CD4-positive, alpha-beta T cell (primary cell): ENCODE measurements around the gene CASR. TPM values are rescaled to one million over a fixed set of nuclear protein-coding genes. Genes with fewer than 3 reads are reported as not detected.

Source experiments
- ATAC-seq: fragments of 200-7000 bp; cut with Tn5 transposase; one replicate; pipeline ENCODE4 v1.10.0; 2022; ENCODE audit warnings: mild to moderate bottlenecking; ENCODE audit not compliant: poor library complexity
- CTCF ChIA-PET: fragments of 350-600 bp; sonication (Branson Sonifier 250); formaldehyde crosslinking; loops from one replicate; lab custom pipeline; 2021; ENCODE audit warnings: antibody characterized with exemption, inconsistent platforms; lab: Charles Lee
- POLR2A ChIA-PET: fragments of 350-600 bp; sonication (Branson Sonifier 250); formaldehyde crosslinking; loops from one replicate; lab custom pipeline; 2021; ENCODE audit warnings: antibody characterized with exemption, inconsistent platforms; lab: Charles Lee
- DNase-seq, 14 experiments: peaks; one replicate each; pipeline ENCODE4 v3.0.0-alpha.2; 2013 to 2020; ENCODE audit warnings: mixed read lengths in 2 of 14
- H3K27ac ChIP-seq, 2 donors: one replicate each; pipeline versions ENCODE4 v1.5.1 to v1.7.0; 2013; ENCODE audit warnings: low read length in 2 of 2, low read depth in 1 of 2, mild to moderate bottlenecking in 1 of 2
- H3K27me3 ChIP-seq, 2 experiments: 1 replicate in 1 of 2; 2 replicates in 1 of 2; pipeline versions ENCODE4 v1.6.1 to v1.7.0; 2013; ENCODE audit warnings: low read length in 2 of 2, control low read depth in 1 of 2, mild to moderate bottlenecking in 1 of 2, moderate library complexity in 1 of 2; ENCODE audit not compliant: insufficient read depth in 2 of 2, control insufficient read depth in 1 of 2
- H3K36me3 ChIP-seq: one replicate; pipeline ENCODE4 v1.6.1; 2013; ENCODE audit warnings: low read length, control low read depth; ENCODE audit not compliant: insufficient read depth
- H3K4me1 ChIP-seq: one replicate; pipeline ENCODE4 v1.6.1; 2013; ENCODE audit warnings: low read length, control low read depth; ENCODE audit not compliant: insufficient read depth
- H3K4me3 ChIP-seq: one replicate; pipeline ENCODE4 v1.5.1; 2013; ENCODE audit warnings: mild to moderate bottlenecking, low read length, moderate library complexity
- H3K9me3 ChIP-seq, 2 experiments: 1 replicate in 1 of 2; 2 replicates in 1 of 2; pipeline versions ENCODE4 v1.6.1 to v1.7.0; 2013; ENCODE audit warnings: low read length in 2 of 2, mild to moderate bottlenecking in 2 of 2, control low read depth in 1 of 2, moderate library complexity in 1 of 2; ENCODE audit not compliant: control insufficient read depth in 1 of 2, insufficient read depth in 1 of 2
- H3K27ac Mint-ChIP-seq: one replicate; pipeline ENCODE4 v1.8.0; 2020; ENCODE audit warnings: mixed read lengths
- H3K27me3 Mint-ChIP-seq: one replicate; pipeline ENCODE4 v1.8.0; 2021; ENCODE audit warnings: mixed read lengths
- H3K36me3 Mint-ChIP-seq: one replicate; pipeline ENCODE4 v1.8.0; 2021; ENCODE audit warnings: low read depth, mixed read lengths
- H3K4me1 Mint-ChIP-seq: one replicate; pipeline ENCODE4 v1.8.0; 2021; ENCODE audit warnings: low read depth, mixed read lengths
- H3K4me3 Mint-ChIP-seq: one replicate; pipeline ENCODE4 v1.8.0; 2020; ENCODE audit warnings: mild to moderate bottlenecking, mixed read lengths
- H3K9me3 Mint-ChIP-seq: one replicate; pipeline ENCODE4 v1.8.0; 2020; ENCODE audit warnings: mixed read lengths
- intact Hi-C, 2 experiments: fragments of 100-400 bp; cut with DNase I in 1 of 2; cut with micrococcal nuclease in 1 of 2; formaldehyde crosslinking; loops; one replicate each; pipeline versions ENCODE4 v1.15.1 to v1.9.0; 2023 to 2025; cut with DNase I, micrococcal nuclease
- total RNA-seq, 174 experiments: library from RNA in 2 of 174; stranded (reverse) in 2 of 174; gene quantifications; one replicate each; pipeline ENCODE4 v1.2.3 and lab custom pipeline; 2021 to 2026
- TF ChIP-seq, protein P1 (sequence below): fragments of 200-600 bp; IDR thresholded peaks from one replicate; pipeline ENCODE4 v1.8.0; 2022; ENCODE audit warnings: antibody characterized with exemption, mild to moderate bottlenecking

The CASR gene
- total RNA-seq, 2 experiments from 2014 or later, result 0.03 TPM

DNA sequence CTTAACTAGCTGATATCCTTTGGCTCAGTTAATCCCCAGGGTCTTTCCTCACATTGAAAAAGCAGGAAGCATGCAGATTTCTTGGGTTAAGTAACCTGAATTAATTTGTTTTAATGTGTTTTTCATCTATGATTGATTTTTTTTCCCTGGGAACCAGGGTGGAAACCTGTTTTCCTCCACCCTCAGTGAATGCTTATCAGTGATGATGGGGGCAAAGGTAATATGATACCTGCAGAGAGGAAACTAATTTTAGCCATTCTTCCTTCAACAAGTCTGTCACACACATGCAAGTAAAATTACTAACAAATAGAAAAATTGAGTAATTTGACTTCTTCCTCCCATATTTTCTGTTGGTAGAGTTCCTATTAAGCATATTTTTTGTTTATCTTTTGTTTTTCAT lies 5.9 kb downstream of the CASR start:
- Mint-ChIP-seq H3K27me3 (peaks cover 43% of the 10 kb centered on the region), H3K9me3 (no peaks in the 10 kb centered on the region), H3K36me3 (no peaks in the 10 kb centered on the region), H3K27ac (no peak overlapping the region), H3K4me1 (no peaks in the 10 kb centered on the region), H3K4me3 (no peak overlapping the region)
- Histone ChIP-seq H3K4me3 (no peak overlapping the region), H3K36me3 (no peaks in the 10 kb centered on the region), H3K27ac (no peak overlapping the region), H3K9me3 (peaks cover 0 to 4% of the 10 kb centered on the region in 2 experiments), H3K4me1 (no peaks in the 10 kb centered on the region), H3K27me3 (peaks cover 6 to 17% of the 10 kb centered on the region in 2 experiments)
- intact Hi-C loops, result no loop called here
- ATAC-seq (no peak), DNase-seq (no peak)
- TF ChIP-seq, protein P1, sequence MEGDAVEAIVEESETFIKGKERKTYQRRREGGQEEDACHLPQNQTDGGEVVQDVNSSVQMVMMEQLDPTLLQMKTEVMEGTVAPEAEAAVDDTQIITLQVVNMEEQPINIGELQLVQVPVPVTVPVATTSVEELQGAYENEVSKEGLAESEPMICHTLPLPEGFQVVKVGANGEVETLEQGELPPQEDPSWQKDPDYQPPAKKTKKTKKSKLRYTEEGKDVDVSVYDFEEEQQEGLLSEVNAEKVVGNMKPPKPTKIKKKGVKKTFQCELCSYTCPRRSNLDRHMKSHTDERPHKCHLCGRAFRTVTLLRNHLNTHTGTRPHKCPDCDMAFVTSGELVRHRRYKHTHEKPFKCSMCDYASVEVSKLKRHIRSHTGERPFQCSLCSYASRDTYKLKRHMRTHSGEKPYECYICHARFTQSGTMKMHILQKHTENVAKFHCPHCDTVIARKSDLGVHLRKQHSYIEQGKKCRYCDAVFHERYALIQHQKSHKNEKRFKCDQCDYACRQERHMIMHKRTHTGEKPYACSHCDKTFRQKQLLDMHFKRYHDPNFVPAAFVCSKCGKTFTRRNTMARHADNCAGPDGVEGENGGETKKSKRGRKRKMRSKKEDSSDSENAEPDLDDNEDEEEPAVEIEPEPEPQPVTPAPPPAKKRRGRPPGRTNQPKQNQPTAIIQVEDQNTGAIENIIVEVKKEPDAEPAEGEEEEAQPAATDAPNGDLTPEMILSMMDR, result no peak
- CTCF ChIA-PET, result no interaction called here
- POLR2A ChIA-PET, result no interaction called here

DNA sequence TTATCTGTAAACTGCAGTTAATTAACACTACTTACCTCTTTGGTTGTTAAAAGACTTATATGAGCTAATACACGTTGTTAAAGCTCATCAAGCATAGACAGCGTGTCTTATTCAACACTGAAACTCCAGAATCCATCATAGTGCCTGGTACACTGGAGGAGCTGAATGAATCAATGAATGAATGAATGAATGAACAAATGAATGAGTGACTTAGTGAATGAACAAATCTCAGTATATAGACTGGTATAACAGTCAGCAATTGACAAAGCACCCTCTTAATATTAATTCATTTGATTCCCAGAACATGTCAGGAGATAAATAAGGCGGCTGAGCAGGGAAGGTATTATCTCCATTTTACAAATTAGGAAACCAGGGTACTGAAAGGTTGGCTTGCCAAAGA lies 7.1 kb downstream of the CASR start:
- Histone ChIP-seq H3K27ac (no peak overlapping the region), H3K4me3 (no peak overlapping the region), H3K36me3 (no peaks in the 10 kb centered on the region), H3K9me3 (no peaks in the 10 kb centered on the region), H3K27me3 (peaks cover 5 to 6% of the 10 kb centered on the region in 2 experiments), H3K4me1 (no peaks in the 10 kb centered on the region)
- ChIA-PET POLR2A (no interaction called here), CTCF (no interaction called here)
- Mint-ChIP-seq H3K36me3 (no peaks in the 10 kb centered on the region), H3K9me3 (no peaks in the 10 kb centered on the region), H3K4me1 (no peaks in the 10 kb centered on the region), H3K27me3 (peaks cover 33% of the 10 kb centered on the region), H3K4me3 (no peak overlapping the region), H3K27ac (no peak overlapping the region)
- intact Hi-C loops, result no loop called here
- DNase-seq, result no peak
- no peak for ATAC-seq
- TF ChIP-seq, protein P1, result no peak

DNA sequence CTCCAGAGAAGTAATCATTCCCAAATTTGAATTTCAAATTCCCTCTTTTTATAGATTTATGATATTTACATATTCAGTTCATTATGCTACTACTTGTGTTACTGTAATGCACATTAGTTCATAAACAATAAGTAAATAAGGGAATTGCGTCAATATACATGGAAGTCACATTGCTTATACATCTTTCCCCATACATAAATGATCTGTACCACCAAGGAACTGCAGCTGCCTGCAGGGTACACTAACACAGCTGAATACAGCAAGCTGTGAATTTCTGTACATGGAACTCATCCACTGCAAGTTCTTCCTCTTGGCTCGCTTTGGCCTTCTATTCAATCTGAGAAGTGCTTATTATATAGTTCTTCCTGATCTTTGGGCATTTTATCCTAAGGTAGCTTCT lies 15.5 kb downstream of the CASR start:
- TF ChIP-seq, protein P1, result no peak
- ATAC-seq (no peak), DNase-seq (no peak)
- CTCF ChIA-PET, result no interaction called here
- Mint-ChIP-seq H3K4me1 (no peaks in the 10 kb centered on the region), H3K27ac (no peak overlapping the region), H3K36me3 (no peaks in the 10 kb centered on the region), H3K27me3 (no peaks in the 10 kb centered on the region), H3K9me3 (no peaks in the 10 kb centered on the region), H3K4me3 (no peak overlapping the region)
- intact Hi-C loops, result no loop called here
- no peaks in the 10 kb centered on the region for H3K27me3 ChIP-seq
- H3K4me1 ChIP-seq, result no peaks in the 10 kb centered on the region
- no peaks in the 10 kb centered on the region for H3K36me3 ChIP-seq
- peaks cover 0 to 5% of the 10 kb centered on the region in 2 experiments for H3K9me3 ChIP-seq
- H3K27ac ChIP-seq, result no peak overlapping the region
- POLR2A ChIA-PET, result no interaction called here
- no peak overlapping the region for H3K4me3 ChIP-seq
